ENCODE results near the gene MCHR1. TPM values are rescaled to one million over a fixed set of nuclear protein-coding genes. Genes with fewer than 3 reads are reported as not detected.

MCHR1 gene
- total RNA-seq, 1 experiment from 2014 or later, result not detected

GRCh38 chr22:40679964-40680818 lies 907 bp downstream of the MCHR1 start:
- Mint-ChIP-seq H3K4me1 (ENCODE audit: insufficient read depth, unreplicated experiment) (peaks cover 12% of the 10 kb centered on the region), H3K9me3 (ENCODE audit: unreplicated experiment) (no peaks in the 10 kb centered on the region), H3K27ac (ENCODE audit: low read depth, unreplicated experiment) (no peak overlapping the region), H3K36me3 (ENCODE audit: insufficient read depth, unreplicated experiment) (no peaks in the 10 kb centered on the region), H3K4me3 (ENCODE audit: unreplicated experiment) (no peak overlapping the region), H3K27me3 (ENCODE audit: insufficient read depth, unreplicated experiment) (no peaks in the 10 kb centered on the region)
- no peak for DNase-seq (ENCODE audit: unreplicated experiment)
- no peak for TF ChIP-seq CTCF (IDR thresholded peaks at IDR 0.05; ENCODE audit: unreplicated experiment)
- BruUV-seq (replicated peaks), result no TSS peak
- intact Hi-C loops (cut with micrococcal nuclease), result no loop called here
- CTCF ChIA-PET, result interaction anchor here (0.6 to 1.0 kb wide), 3 partner anchors 80 to 996 kb away, joined by 3 to 5 read pairs (median 3); no protein-coding TSS in a partner anchor
- POLR2A ChIA-PET, result interaction anchor here (0.6 to 1.1 kb wide), 2 partner anchors 78 to 110 kb away, joined by 3 to 4 read pairs; no protein-coding TSS in a partner anchor

GRCh38 chr22:40680819-40681183 lies 1.5 kb downstream of the MCHR1 start:
- CTCF ChIA-PET, result interaction anchor here (1.0 kb wide), 1 partner anchor 80 kb away, joined by 3 read pairs; no protein-coding TSS in a partner anchor
- Mint-ChIP-seq H3K4me1 (ENCODE audit: insufficient read depth, unreplicated experiment) (peaks cover 12% of the 10 kb centered on the region), H3K27ac (ENCODE audit: low read depth, unreplicated experiment) (no peak overlapping the region), H3K9me3 (ENCODE audit: unreplicated experiment) (no peaks in the 10 kb centered on the region), H3K36me3 (ENCODE audit: insufficient read depth, unreplicated experiment) (no peaks in the 10 kb centered on the region), H3K27me3 (ENCODE audit: insufficient read depth, unreplicated experiment) (no peaks in the 10 kb centered on the region), H3K4me3 (ENCODE audit: unreplicated experiment) (no peak overlapping the region)
- no peak for DNase-seq (ENCODE audit: unreplicated experiment)
- intact Hi-C loops (cut with micrococcal nuclease), result no loop called here
- no TSS peak for BruUV-seq (replicated peaks)
- no peak for TF ChIP-seq CTCF (IDR thresholded peaks at IDR 0.05; ENCODE audit: unreplicated experiment)
- POLR2A ChIA-PET, result interaction anchor here (4.9 kb wide), 1 partner anchor 78 kb away, joined by 45 read pairs; no protein-coding TSS in a partner anchor

GRCh38 chr22:40681451-40681850 lies 2.2 kb downstream of the MCHR1 start:
- Mint-ChIP-seq H3K27ac (ENCODE audit: low read depth, unreplicated experiment) (no peak overlapping the region), H3K27me3 (ENCODE audit: insufficient read depth, unreplicated experiment) (no peaks in the 10 kb centered on the region), H3K36me3 (ENCODE audit: insufficient read depth, unreplicated experiment) (no peaks in the 10 kb centered on the region), H3K4me3 (ENCODE audit: unreplicated experiment) (no peak overlapping the region), H3K4me1 (ENCODE audit: insufficient read depth, unreplicated experiment) (peaks cover 12% of the 10 kb centered on the region), H3K9me3 (ENCODE audit: unreplicated experiment) (no peaks in the 10 kb centered on the region)
- no peak for TF ChIP-seq CTCF (IDR thresholded peaks at IDR 0.05; ENCODE audit: unreplicated experiment)
- no TSS peak for BruUV-seq (replicated peaks)
- no peak for DNase-seq (ENCODE audit: unreplicated experiment)
- ChIA-PET CTCF (interaction anchor here (2.3 to 7.7 kb wide), 2 partner anchors 77 to 245 kb away, joined by 10 to 128 read pairs; no protein-coding TSS in a partner anchor), POLR2A (interaction anchor here (0.6 to 4.9 kb wide), 4 partner anchors 30 to 387 kb away, joined by 3 to 45 read pairs (median 11); no protein-coding TSS in a partner anchor)
- intact Hi-C loops (cut with micrococcal nuclease), result no loop called here

GRCh38 chr22:40684728-40685127 lies 5.4 kb downstream of the MCHR1 start:
- CTCF ChIA-PET, result interaction anchor here (0.7 to 7.7 kb wide), 6 partner anchors 7 to 196 kb away, joined by 3 to 128 read pairs (median 8); no protein-coding TSS in a partner anchor
- H3K4me3 Mint-ChIP-seq (ENCODE audit: unreplicated experiment), result no peak overlapping the region
- peaks cover 7% of the 10 kb centered on the region for H3K4me1 Mint-ChIP-seq (ENCODE audit: insufficient read depth, unreplicated experiment)
- BruUV-seq (replicated peaks), result no TSS peak
- no peak overlapping the region for H3K27ac Mint-ChIP-seq (ENCODE audit: low read depth, unreplicated experiment)
- POLR2A ChIA-PET, result interaction anchor here (1.6 to 4.9 kb wide), 2 partner anchors 9 to 74 kb away, joined by 6 to 45 read pairs; no protein-coding TSS in a partner anchor
- TF ChIP-seq CTCF (IDR thresholded peaks at IDR 0.05; ENCODE audit: unreplicated experiment), result no peak
- no peak for DNase-seq (ENCODE audit: unreplicated experiment)
- H3K27me3 Mint-ChIP-seq (ENCODE audit: insufficient read depth, unreplicated experiment), result no peaks in the 10 kb centered on the region
- intact Hi-C loops (cut with micrococcal nuclease), result no loop called here
- no peaks in the 10 kb centered on the region for H3K36me3 Mint-ChIP-seq (ENCODE audit: insufficient read depth, unreplicated experiment)
- no peaks in the 10 kb centered on the region for H3K9me3 Mint-ChIP-seq (ENCODE audit: unreplicated experiment)

All from MCF 10A (cell line).